Stimulated activated CD8-positive, alpha-beta memory T cell treated with anti-CD3 and anti-CD28 coated beads, Interleukin-4, amount 100 ng/mL, for 4 hours (primary cell): ENCODE data around the gene KCNMA1.

Experiments used
- DNase-seq, 2 donors: peaks; one replicate each; pipeline ENCODE4 v3.0.0-alpha.2; 2020; ENCODE audit warnings: low read depth in 2 of 2, low spot score in 1 of 2

Gene KCNMA1

GRCh38 chr10:77233466-77233865, 404.1 kb downstream of the KCNMA1 start:
- no peak for DNase-seq

GRCh38 chr10:77231884-77232610, 405.6 kb downstream of the KCNMA1 start:
- DNase-seq = no peak

GRCh38 chr10:77231375-77231774, 406.2 kb downstream of the KCNMA1 start:
- DNase-seq = no peak

GRCh38 chr10:77230194-77230593, 407.4 kb downstream of the KCNMA1 start:
- DNase-seq = no peak

- DNase-seq = no peak
Measured at GRCh38 chr10:77229704-77230103, 407.9 kb downstream of the KCNMA1 start.

GRCh38 chr10:77228559-77228958, 409.0 kb downstream of the KCNMA1 start:
- DNase-seq = no peak

GRCh38 chr10:77226853-77227565, 410.6 kb downstream of the KCNMA1 start:
- DNase-seq = no peak

GRCh38 chr10:77226452-77226851, 411.2 kb downstream of the KCNMA1 start:
- no peak for DNase-seq

GRCh38 chr10:77226020-77226419, 411.6 kb downstream of the KCNMA1 start:
- DNase-seq = no peak

GRCh38 chr10:77223526-77224460, 413.8 kb downstream of the KCNMA1 start:
- DNase-seq = no peak

- no peak for DNase-seq
Measured at GRCh38 chr10:77220150-77220549, 417.5 kb downstream of the KCNMA1 start.

GRCh38 chr10:77219046-77219445, 418.6 kb downstream of the KCNMA1 start:
- no peak for DNase-seq

- DNase-seq = no peak
Measured at GRCh38 chr10:77214799-77215198, 422.8 kb downstream of the KCNMA1 start.

- no peak for DNase-seq
Measured at GRCh38 chr10:77212632-77213031, 425.0 kb downstream of the KCNMA1 start.

GRCh38 chr10:77210645-77211044, 427.0 kb downstream of the KCNMA1 start:
- DNase-seq = no peak

GRCh38 chr10:77208684-77209256, 428.8 kb downstream of the KCNMA1 start:
- DNase-seq = no peak

- no peak for DNase-seq
Measured at GRCh38 chr10:77207828-77208185, 429.8 kb downstream of the KCNMA1 start.

GRCh38 chr10:77207182-77207827, 430.3 kb downstream of the KCNMA1 start:
- DNase-seq = no peak

- DNase-seq = no peak
Measured at GRCh38 chr10:77205135-77205534, 432.5 kb downstream of the KCNMA1 start.

- no peak for DNase-seq
Measured at GRCh38 chr10:77204171-77204570, 433.4 kb downstream of the KCNMA1 start.

GRCh38 chr10:77202857-77203256, 434.8 kb downstream of the KCNMA1 start:
- DNase-seq = no peak
